GM13976 (cell line): ENCODE measurements around the gene SGSM2.

Source experiments
- DNase-seq: peaks from one replicate; pipeline ENCODE4 v3.0.0; 2012; ENCODE audit warnings: low spot score
- in situ Hi-C: fragments of 300-500 bp; cut with MboI; formaldehyde crosslinking; loops from one replicate; pipeline ENCODE4 v1.12.0; 2022; ENCODE audit warnings: low sequenced_read_pairs, mixed read lengths, inconsistent platforms; ENCODE audit not compliant: unreplicated experiment
- TF ChIP-seq, protein P1 (sequence below): IDR thresholded peaks from 2 replicates; pipeline ENCODE4 v1.5.1; 2012; ENCODE audit warnings: borderline replicate concordance, mild to moderate bottlenecking; ENCODE audit not compliant: insufficient read depth; ENCODE audit errors: extremely low read depth, missing control alignments, control extremely low read depth

SGSM2 gene

DNA sequence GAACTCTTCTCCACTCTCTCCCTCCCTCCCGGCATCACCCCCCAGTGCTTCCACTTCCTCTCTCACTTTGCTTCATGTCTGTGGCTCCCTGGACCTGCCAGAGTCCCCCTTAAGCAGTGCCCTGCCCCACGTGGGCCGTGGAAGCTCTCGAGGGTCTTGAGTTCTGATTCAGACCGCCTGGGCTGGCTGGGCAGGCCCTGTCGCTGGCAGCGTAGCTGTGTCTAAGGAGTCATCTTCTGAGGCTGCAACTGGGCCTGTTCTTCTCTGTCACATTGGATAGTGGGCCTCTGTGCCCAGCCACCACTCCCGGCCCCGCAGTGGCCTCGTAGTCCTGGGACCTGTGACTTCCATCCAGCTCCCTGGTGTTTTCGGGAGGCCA, 32.9 kb downstream of the SGSM2 start:
- no peak for DNase-seq
- TF ChIP-seq, protein P1, sequence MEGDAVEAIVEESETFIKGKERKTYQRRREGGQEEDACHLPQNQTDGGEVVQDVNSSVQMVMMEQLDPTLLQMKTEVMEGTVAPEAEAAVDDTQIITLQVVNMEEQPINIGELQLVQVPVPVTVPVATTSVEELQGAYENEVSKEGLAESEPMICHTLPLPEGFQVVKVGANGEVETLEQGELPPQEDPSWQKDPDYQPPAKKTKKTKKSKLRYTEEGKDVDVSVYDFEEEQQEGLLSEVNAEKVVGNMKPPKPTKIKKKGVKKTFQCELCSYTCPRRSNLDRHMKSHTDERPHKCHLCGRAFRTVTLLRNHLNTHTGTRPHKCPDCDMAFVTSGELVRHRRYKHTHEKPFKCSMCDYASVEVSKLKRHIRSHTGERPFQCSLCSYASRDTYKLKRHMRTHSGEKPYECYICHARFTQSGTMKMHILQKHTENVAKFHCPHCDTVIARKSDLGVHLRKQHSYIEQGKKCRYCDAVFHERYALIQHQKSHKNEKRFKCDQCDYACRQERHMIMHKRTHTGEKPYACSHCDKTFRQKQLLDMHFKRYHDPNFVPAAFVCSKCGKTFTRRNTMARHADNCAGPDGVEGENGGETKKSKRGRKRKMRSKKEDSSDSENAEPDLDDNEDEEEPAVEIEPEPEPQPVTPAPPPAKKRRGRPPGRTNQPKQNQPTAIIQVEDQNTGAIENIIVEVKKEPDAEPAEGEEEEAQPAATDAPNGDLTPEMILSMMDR, result no peak
- in situ Hi-C loops, result no loop called here

DNA sequence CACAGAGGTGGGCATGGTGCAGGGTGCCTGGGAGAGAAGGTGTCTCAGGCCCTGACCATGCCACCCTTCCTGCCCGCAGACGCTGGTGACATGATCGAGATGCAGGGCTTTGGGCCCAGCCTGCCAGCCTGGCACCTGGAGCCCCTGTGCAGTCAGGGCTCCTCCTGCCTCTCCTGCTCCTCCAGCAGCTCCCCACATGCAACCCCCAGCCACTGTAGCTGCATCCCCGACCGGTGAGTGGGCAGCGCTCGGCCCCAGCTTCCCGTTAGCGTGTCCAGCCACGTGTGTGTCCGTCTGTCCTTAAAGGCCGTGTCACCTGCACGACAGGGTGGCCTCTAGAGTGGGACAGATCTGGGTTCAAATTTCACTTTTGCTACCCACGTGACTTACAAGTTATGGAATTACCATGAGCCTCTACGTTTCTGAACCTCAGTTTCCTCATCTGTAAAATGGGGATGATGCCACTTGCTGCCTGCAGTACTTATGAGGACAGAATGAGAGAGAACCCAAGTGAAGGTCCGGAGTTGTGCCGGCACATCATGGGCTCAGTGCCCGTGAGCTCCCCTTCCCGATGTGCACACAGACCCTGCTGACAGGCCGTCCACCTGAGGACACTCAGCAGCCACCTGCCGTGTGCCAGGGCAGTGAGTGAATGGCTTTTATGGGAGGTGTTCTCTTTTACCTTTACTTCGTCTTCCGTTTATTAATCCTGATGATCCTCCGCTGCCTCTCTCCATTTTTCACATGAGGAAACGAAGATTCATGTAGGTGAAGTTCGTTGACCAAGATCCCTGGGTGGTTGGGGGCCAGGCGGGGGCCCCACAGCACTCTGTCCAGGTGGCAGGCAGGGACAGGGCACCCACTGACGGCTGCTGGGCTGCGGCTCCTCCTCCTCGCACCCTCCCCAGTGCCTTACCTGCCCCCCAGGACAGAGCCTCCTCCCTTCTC, 34.2 kb downstream of the SGSM2 start:
- TF ChIP-seq, protein P1, result no peak
- in situ Hi-C loops, result no loop called here
- DNase-seq, result no peak

DNA sequence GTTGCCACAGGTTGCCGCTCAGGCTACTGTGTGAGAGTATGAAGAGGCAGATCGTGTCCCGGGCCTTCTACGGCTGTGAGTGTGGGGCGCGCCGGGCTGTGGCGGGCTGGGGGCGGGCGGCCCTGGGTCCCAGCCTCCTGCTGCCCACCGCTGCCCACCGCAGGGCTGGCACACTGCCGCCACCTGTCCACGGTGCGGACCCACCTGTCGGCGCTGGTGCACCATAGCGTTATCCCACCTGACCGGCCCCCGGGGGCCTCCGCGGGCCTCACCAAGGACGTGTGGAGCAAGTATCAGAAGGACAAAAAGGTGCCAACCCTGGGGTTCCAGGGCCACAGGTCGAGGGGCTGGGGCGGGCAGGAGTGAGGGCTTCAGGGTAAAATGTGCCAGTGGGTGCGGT, 34.9 kb downstream of the SGSM2 start:
- DNase-seq, result no peak
- TF ChIP-seq, protein P1, result no peak
- in situ Hi-C loops, result no loop called here

DNA sequence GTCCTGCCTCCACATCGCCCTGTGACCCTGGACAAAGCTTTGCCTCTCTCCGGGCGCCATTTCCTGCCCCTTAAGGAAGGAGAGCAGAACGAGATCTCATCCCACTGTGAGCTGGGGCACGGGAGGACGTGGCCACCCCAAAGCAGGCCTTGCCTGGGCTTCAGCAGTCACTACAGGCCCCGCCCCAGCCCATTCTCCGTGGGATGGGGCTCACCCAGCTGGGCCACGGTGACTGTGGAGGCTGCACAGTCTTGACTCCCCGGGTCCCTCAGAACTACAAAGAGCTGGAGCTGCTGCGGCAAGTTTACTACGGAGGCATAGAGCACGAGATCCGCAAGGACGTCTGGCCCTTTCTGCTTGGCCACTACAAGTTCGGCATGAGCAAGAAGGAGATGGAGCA, 35.4 kb downstream of the SGSM2 start:
- DNase-seq, result no peak
- in situ Hi-C loops, result no loop called here
- TF ChIP-seq, protein P1, result no peak

DNA sequence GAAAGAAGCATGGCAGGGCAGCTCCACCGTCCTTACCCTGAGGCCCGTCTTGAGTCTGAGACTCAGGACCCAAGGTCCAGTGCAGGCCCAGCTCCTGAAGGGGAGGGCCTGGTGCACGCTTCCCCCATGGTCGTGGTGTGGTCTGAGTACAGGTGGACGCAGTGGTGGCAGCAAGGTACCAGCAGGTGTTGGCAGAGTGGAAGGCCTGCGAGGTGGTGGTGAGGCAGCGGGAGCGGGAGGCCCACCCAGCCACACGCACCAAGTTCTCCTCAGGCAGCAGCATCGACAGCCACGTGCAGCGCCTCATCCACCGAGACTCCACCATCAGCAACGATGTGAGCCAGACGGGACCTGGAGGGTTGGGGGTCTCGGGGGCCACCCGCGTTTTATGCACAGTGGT, 35.9 kb downstream of the SGSM2 start:
- TF ChIP-seq, protein P1, result no peak
- in situ Hi-C loops, result no loop called here
- DNase-seq, result no peak

DNA sequence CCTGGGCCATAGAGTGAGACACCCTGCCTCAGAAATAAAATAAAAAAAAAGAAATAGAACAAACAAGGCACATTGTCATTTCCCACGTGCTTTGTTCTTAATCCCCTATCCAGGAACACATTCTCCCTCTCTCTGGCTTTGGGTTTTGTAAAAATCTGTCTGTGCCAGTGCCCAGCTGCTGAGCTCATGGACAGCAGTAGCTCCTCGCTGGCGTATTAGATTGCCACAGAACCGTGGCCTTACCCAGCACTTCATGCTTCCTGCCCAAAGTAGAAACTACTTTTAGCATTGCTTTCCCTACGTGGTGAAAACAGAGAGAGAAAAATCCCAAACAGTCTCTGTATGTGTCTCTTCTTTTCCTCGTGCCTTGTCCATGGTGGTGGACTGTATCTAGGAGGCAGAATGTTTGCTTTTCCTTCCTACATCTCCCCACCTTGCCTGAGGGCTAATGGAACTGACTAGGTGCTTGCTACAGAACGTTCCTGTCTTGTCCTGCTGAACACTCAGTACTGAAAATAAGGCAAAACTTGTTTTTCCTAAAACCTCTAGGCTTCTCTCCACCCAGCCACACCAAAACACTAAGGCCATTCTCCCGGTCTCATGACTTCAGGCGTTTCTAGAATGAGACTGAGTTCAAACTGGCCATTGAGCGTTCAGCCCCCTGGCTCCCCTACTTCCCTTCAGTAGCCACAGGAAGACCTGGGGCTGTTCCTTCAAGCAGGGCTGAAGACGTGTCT, 37.4 kb downstream of the SGSM2 start:
- in situ Hi-C loops, result no loop called here
- no peak for DNase-seq
- TF ChIP-seq, protein P1, result no peak
